CD8-positive, alpha-beta memory T cell (primary cell): ENCODE measurements around the gene IPPK. TPM values are rescaled to one million over a fixed set of nuclear protein-coding genes. Genes with fewer than 3 reads are reported as not detected.

ENCODE experiments used
- CTCF ChIA-PET: fragments of 350-600 bp; sonication (Branson Sonifier 250); formaldehyde crosslinking; loops from one replicate; lab custom pipeline; 2021; ENCODE audit warnings: antibody characterized with exemption; lab: Charles Lee
- POLR2A ChIA-PET: fragments of 350-600 bp; sonication (Branson Sonifier 250); formaldehyde crosslinking; loops from one replicate; lab custom pipeline; 2021; ENCODE audit warnings: antibody characterized with exemption; lab: Charles Lee
- DNase-seq, 5 donors: peaks; one replicate each; pipeline versions ENCODE4 v3.0.0 to v3.0.0-alpha.2; 2020 to 2022; ENCODE audit warnings: mixed read lengths in 1 of 5
- H3K27ac ChIP-seq: one replicate; pipeline ENCODE4 v1.7.0; 2013; ENCODE audit warnings: low read depth, mild to moderate bottlenecking, low read length, moderate library complexity
- H3K27me3 ChIP-seq: 2 replicates; pipeline ENCODE4 v1.7.0; 2013; ENCODE audit warnings: low read length, mild to moderate bottlenecking; ENCODE audit not compliant: insufficient read depth, poor library complexity, severe bottlenecking
- H3K36me3 ChIP-seq: 2 replicates; pipeline ENCODE4 v1.7.0; 2013; ENCODE audit warnings: mild to moderate bottlenecking, low read length, moderate library complexity; ENCODE audit not compliant: insufficient read depth
- H3K4me1 ChIP-seq: 2 replicates; pipeline ENCODE4 v1.7.0; 2013; ENCODE audit warnings: mild to moderate bottlenecking, low read length, moderate library complexity; ENCODE audit not compliant: insufficient read depth
- H3K4me3 ChIP-seq: 2 replicates; pipeline ENCODE4 v1.7.0; 2013; ENCODE audit warnings: mild to moderate bottlenecking, low read length
- H3K9me3 ChIP-seq: 2 replicates; pipeline ENCODE4 v1.7.0; 2013; ENCODE audit warnings: mild to moderate bottlenecking, low read length
- H3K27ac Mint-ChIP-seq, 8 donors: one replicate each; pipeline ENCODE4 v1.8.0; 2020 to 2021; ENCODE audit warnings: mixed read lengths in 8 of 8, mild to moderate bottlenecking in 6 of 8, inconsistent platforms in 3 of 8, moderate library complexity in 3 of 8
- H3K27me3 Mint-ChIP-seq, 2 donors: one replicate each; pipeline ENCODE4 v1.8.0; 2020 to 2021; ENCODE audit warnings: mixed read lengths in 2 of 2, mild to moderate bottlenecking in 1 of 2, moderate library complexity in 1 of 2
- H3K36me3 Mint-ChIP-seq, 3 donors: one replicate each; pipeline ENCODE4 v1.8.0; 2020 to 2021; ENCODE audit warnings: mixed read lengths in 3 of 3, inconsistent platforms in 1 of 3, mild to moderate bottlenecking in 1 of 3
- H3K4me1 Mint-ChIP-seq, 3 donors: one replicate each; pipeline ENCODE4 v1.8.0; 2020 to 2021; ENCODE audit warnings: mixed read lengths in 3 of 3, inconsistent platforms in 1 of 3, mild to moderate bottlenecking in 1 of 3
- H3K4me3 Mint-ChIP-seq, 7 donors: one replicate each; pipeline ENCODE4 v1.8.0; 2020 to 2021; ENCODE audit warnings: mixed read lengths in 7 of 7, mild to moderate bottlenecking in 6 of 7, moderate library complexity in 4 of 7, inconsistent platforms in 2 of 7
- H3K9me3 Mint-ChIP-seq, 5 donors: one replicate each; pipeline ENCODE4 v1.8.0; 2020 to 2022; ENCODE audit warnings: mixed read lengths in 5 of 5, mild to moderate bottlenecking in 3 of 5, moderate library complexity in 2 of 5, inconsistent platforms in 1 of 5
- polyA plus RNA-seq: library from polyadenylated mRNA; unstranded; fragments of 300-500 nt; fragmentation: Illumina TruSeq; gene quantifications from one replicate; pipeline ENCODE4 v1.2.3, GENCODE V29; 2021
- total RNA-seq, 2 experiments: library from RNA; stranded (reverse); gene quantifications; one replicate each; pipeline ENCODE4 v1.2.3, GENCODE V29; 2021

Gene IPPK, protein sequence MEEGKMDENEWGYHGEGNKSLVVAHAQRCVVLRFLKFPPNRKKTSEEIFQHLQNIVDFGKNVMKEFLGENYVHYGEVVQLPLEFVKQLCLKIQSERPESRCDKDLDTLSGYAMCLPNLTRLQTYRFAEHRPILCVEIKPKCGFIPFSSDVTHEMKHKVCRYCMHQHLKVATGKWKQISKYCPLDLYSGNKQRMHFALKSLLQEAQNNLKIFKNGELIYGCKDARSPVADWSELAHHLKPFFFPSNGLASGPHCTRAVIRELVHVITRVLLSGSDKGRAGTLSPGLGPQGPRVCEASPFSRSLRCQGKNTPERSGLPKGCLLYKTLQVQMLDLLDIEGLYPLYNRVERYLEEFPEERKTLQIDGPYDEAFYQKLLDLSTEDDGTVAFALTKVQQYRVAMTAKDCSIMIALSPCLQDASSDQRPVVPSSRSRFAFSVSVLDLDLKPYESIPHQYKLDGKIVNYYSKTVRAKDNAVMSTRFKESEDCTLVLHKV
- 10 to 100 TPM; 13.5 to 13.7 TPM for total RNA-seq
- 9.2 TPM for polyA plus RNA-seq

- H3K27ac ChIP-seq: peak within 1 kb of the TSS; percentile 96
- CTCF ChIA-PET: interaction anchor here (0.8 to 1.7 kb wide), 8 partner anchors 34 to 897 kb away, joined by 3 to 7 read pairs (median 4); partner anchors contain the start of genes BICD2 and SPTLC1
Observed at GRCh38 chr9:92669890-92670708, at the start of gene IPPK. TSS of gene IPPK (minus strand) at chr9:92670131. CDS start at chr9:92669988, 143 bp downstream.

GRCh38 chr9:92719028-92719647 is 49.2 kb upstream of the IPPK start:
- ChIA-PET CTCF (interaction anchor here (1.7 to 1.8 kb wide), 2 partner anchors 14 to 72 kb away, joined by 6 to 7 read pairs; no protein-coding TSS in a partner anchor), POLR2A (no interaction called here)
- no peak for DNase-seq
- Histone ChIP-seq H3K4me1 (peaks cover 3% of the 10 kb centered on the region), H3K27me3 (no peaks in the 10 kb centered on the region), H3K9me3 (no peaks in the 10 kb centered on the region), H3K36me3 (peaks cover 47% of the 10 kb centered on the region), H3K4me3 (no peak overlapping the region), H3K27ac (no peak overlapping the region)
- Mint-ChIP-seq H3K9me3 (no peaks in the 10 kb centered on the region), H3K4me3 (no peak overlapping the region), H3K27me3 (no peaks in the 10 kb centered on the region), H3K27ac (peak overlapping the region in 2 of 8 donors; percentile 68 to 79), H3K36me3 (peaks cover 3 to 95% (median 15%) of the 10 kb centered on the region in 3 donors), H3K4me1 (peaks cover 6 to 23% (median 13%) of the 10 kb centered on the region in 3 donors)

More at GRCh38 chr9:92669890-92670708, at the start of gene IPPK:
- Mint-ChIP-seq H3K4me3 (peak within 1 kb of the TSS; percentile 94 to 100 (median 96)), H3K4me1 (peaks cover 29 to 52% (median 43%) of the 10 kb centered on the region in 3 donors), H3K9me3 (peaks cover 0 to 2% (median 0%) of the 10 kb centered on the region in 5 donors), H3K27me3 (no peaks in the 10 kb centered on the region), H3K27ac (peak within 1 kb of the TSS; percentile 97 to 100 (median 98)), H3K36me3 (peaks cover 0 to 20% (median 0%) of the 10 kb centered on the region in 3 donors)
- H3K36me3 ChIP-seq: no peaks in the 10 kb centered on the region
- POLR2A ChIA-PET: interaction anchor here (0.7 to 1.5 kb wide), 7 partner anchors 95 to 896 kb away, joined by 3 to 15 read pairs (median 4); partner anchors contain the start of genes BICD2, CARD19 and NOL8
- no peaks in the 10 kb centered on the region for H3K9me3 ChIP-seq
- peak within 1 kb of the TSS; percentile 99 for H3K4me3 ChIP-seq
- no peaks in the 10 kb centered on the region for H3K27me3 ChIP-seq
- H3K4me1 ChIP-seq: peaks cover 25% of the 10 kb centered on the region
- peak; percentile 97 to 98 (median 98) for DNase-seq

DNA sequence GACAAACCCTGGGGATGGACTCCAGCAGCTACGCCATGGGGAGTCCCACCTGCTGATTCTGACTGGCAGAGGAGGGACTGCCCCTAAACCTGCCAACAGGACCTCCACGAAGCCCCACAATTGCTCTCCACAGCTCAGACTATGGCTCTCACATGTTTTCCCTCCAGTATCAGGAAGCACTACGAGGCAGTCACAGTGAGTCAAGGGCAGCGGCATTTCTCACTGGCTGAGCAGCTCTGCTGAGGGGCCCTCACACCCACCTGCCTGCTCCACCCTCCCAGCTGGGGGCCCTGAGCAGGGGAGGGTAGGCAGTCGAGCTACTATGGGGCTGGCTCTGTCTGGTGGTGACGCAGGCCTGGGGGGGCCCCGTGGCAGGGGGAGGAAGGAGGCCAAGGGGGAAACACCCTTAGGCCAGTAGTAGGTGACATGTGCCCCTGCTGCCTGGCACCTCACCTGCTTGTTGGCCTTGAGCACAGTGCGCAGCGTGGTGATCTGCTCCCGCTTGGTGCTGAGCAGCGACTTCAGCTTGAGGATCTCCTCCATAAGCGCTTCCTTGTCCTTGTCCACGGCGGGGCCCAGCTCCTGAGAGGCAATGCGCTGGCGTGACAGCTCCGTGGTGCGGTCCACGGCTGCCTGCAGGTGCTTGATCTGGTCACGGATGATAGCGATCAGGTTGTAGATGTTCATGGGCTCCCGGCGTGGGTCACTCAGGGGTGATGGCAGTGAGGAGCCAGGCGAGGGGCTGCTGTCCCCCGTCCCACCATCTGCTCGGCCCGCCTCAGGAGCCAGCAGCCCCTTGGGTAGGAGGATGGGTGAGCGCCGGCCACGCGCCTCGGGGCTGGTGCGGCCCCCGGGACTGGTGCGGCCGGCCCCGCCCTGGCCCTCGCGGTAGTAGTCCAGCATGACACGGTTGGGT is 48.4 kb upstream of the IPPK start:
- POLR2A ChIA-PET: interaction anchor here (0.5 kb wide), 1 partner anchor 46 kb away, joined by 3 read pairs; no protein-coding TSS in a partner anchor
- no peak for DNase-seq
- H3K27me3 Mint-ChIP-seq: no peaks in the 10 kb centered on the region

GRCh38 chr9:92717201-92718085 is 47.5 kb upstream of the IPPK start:
- DNase-seq: no peak
- no peak overlapping the region for H3K27ac ChIP-seq

More for the DNA sequence above, 48.4 kb upstream of the IPPK start:
- Mint-ChIP-seq H3K9me3 (no peaks in the 10 kb centered on the region), H3K36me3 (peaks cover 3 to 96% (median 15%) of the 10 kb centered on the region in 3 donors), H3K4me3 (no peak overlapping the region), H3K27ac (no peak overlapping the region), H3K4me1 (peaks cover 5 to 21% (median 11%) of the 10 kb centered on the region in 3 donors)
- H3K4me1 ChIP-seq: peaks cover 3% of the 10 kb centered on the region
- H3K4me3 ChIP-seq: no peak overlapping the region
- H3K36me3 ChIP-seq: peaks cover 52% of the 10 kb centered on the region
- H3K27me3 ChIP-seq: no peaks in the 10 kb centered on the region
- no peak overlapping the region for H3K27ac ChIP-seq
- CTCF ChIA-PET: interaction anchor here (1.2 to 6.8 kb wide), 5 partner anchors 13 to 72 kb away, joined by 3 to 41 read pairs (median 3); no protein-coding TSS in a partner anchor
- H3K9me3 ChIP-seq: no peaks in the 10 kb centered on the region

DNA sequence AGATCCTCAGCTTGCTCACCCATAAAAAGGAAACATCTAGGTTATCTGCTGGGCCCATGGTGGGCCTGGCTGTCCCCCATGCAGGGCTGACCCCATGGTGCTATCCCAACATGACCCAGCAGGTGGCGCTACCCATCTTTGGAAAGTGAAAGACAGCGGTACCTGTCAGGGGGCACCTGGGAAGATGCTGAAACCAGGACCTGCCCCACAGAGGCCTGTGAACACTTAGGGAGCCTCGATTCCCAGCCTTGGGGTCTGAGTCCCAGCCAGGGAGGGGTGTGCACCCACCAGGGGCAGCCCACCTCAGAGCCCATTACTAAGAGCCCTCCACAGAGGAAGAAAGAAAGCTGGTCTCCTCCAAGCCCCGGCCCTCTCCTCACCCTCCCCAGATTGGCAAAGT is 46.6 kb upstream of the IPPK start:
- Mint-ChIP-seq H3K27me3 (no peaks in the 10 kb centered on the region), H3K36me3 (peaks cover 3 to 85% (median 18%) of the 10 kb centered on the region in 3 donors)
- H3K4me3 ChIP-seq: no peak overlapping the region

More at GRCh38 chr9:92717201-92718085, 47.5 kb upstream of the IPPK start:
- H3K4me1 ChIP-seq: peaks cover 8% of the 10 kb centered on the region
- Mint-ChIP-seq H3K27ac (peak overlapping the region in 1 of 8 donors; percentile 32), H3K4me1 (peaks cover 10 to 27% (median 17%) of the 10 kb centered on the region in 3 donors), H3K9me3 (no peaks in the 10 kb centered on the region), H3K27me3 (no peaks in the 10 kb centered on the region), H3K36me3 (peaks cover 3 to 92% (median 18%) of the 10 kb centered on the region in 3 donors), H3K4me3 (no peak overlapping the region)
- ChIA-PET CTCF (interaction anchor here (1.2 to 6.8 kb wide), 5 partner anchors 13 to 73 kb away, joined by 3 to 41 read pairs (median 3); no protein-coding TSS in a partner anchor), POLR2A (interaction anchor here (0.5 kb wide), 1 partner anchor 47 kb away, joined by 3 read pairs; no protein-coding TSS in a partner anchor)
- H3K27me3 ChIP-seq: no peaks in the 10 kb centered on the region
- H3K9me3 ChIP-seq: no peaks in the 10 kb centered on the region
- no peak overlapping the region for H3K4me3 ChIP-seq
- H3K36me3 ChIP-seq: peaks cover 54% of the 10 kb centered on the region

More for the DNA sequence above, 46.6 kb upstream of the IPPK start:
- no peaks in the 10 kb centered on the region for H3K9me3 ChIP-seq
- no peaks in the 10 kb centered on the region for H3K9me3 Mint-ChIP-seq
- POLR2A ChIA-PET: no interaction called here
- H3K36me3 ChIP-seq: peaks cover 48% of the 10 kb centered on the region
- peaks cover 17 to 27% (median 21%) of the 10 kb centered on the region in 3 donors for H3K4me1 Mint-ChIP-seq
- peaks cover 16% of the 10 kb centered on the region for H3K4me1 ChIP-seq
- peak; percentile 60 to 85 (median 76) for DNase-seq
- H3K4me3 Mint-ChIP-seq: no peak overlapping the region
- H3K27ac Mint-ChIP-seq: peak overlapping the region in 5 of 8 donors; percentile 15 to 84 (median 60)
- no peaks in the 10 kb centered on the region for H3K27me3 ChIP-seq
- no peak overlapping the region for H3K27ac ChIP-seq
- CTCF ChIA-PET: interaction anchor here (0.8 to 6.8 kb wide), 7 partner anchors 9 to 79 kb away, joined by 3 to 41 read pairs (median 4); partner anchors contain the start of gene IPPK
